Activated CD8-positive, alpha-beta memory T cell treated with anti-CD3 and anti-CD28 coated beads, Interleukin-2, amount 50 U/mL, for 24 hours (primary cell): ENCODE data around the gene SIT1.

ENCODE experiments used
- DNase-seq: peaks from one replicate; pipeline ENCODE4 v3.0.0-alpha.2; 2020; ENCODE audit errors: extremely low read depth

SIT1 gene, protein sequence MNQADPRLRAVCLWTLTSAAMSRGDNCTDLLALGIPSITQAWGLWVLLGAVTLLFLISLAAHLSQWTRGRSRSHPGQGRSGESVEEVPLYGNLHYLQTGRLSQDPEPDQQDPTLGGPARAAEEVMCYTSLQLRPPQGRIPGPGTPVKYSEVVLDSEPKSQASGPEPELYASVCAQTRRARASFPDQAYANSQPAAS

GRCh38 chr9:35650341-35651158 is at the start of gene SIT1:
TSS of gene SIT1 (minus strand) at chr9:35650931. CDS start at chr9:35650853, 78 bp downstream.
- DNase-seq = no peak

GRCh38 chr9:35700031-35700430 is 49.3 kb upstream of the SIT1 start:
- DNase-seq = no peak

DNA sequence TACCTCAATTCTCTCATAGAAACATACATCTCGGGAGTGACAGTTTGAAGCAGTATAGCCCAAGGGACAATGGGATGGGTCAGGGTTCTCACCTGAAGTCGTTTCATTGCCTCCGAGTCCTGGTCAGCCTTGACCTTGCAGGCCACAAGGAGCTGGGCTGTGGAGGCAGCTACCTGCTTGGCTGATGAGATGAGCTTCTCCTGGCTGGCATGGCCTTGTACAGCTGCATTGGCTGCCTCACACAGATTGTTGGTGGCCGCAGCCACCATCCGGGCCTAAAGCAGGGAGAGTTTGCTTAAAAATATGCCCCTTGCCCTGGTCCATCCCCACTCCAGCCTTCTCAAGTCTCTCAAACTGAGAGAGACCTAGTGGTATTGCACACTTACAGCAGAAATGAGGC is 47.5 kb upstream of the SIT1 start:
- no peak for DNase-seq

DNA sequence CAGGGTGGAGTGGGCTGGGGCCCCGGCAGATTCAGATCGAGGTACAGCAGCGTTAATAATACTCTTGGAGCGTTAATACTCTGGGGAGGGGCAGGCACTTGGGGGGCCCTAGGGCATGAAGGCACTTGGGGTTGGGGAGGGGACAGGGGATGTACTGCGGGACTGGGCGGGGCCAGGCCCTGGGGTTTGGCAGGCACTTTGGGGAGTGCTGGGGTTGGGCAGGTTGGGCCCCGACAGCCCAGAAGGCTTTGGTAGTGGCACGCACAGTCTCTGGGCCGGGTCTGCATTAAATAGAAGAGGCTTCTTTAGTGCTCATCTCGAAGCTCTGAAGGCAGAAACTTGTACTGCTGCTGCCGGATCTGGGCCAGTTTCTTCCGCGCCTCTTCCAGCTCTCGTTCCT is 46.8 kb upstream of the SIT1 start:
- no peak for DNase-seq

DNA sequence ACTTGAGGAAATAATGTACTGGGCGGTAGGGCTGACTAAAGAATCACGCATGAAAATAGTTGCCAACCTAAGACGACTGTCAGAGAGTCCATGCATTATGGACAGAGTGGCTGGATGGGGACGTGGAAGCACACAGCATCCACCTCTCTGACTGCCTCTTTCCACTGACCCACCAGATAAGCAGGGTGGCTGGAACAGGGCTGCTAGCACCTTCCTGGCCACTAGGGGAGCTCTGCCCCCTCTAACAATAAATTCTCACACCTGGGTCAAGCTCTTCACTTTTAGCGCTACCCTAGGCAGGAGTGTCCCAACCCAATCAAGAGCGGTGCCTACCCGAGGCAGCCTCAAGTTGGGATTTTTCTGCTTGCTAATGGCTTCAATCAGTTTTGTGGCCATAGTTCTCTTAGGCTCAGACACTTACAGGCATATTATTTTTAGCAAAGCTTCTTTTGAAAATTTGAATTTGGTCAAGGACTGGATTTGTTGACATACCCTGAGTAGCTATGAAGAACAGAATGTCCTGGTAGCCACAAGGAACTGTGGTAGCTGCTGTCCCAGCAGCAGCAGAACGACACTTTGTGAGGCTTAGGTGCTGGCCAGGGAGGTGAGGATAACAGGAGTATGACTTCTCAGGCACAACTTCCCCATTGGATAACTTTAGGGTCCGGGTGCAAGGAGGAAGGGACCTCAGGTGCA is 45.9 kb upstream of the SIT1 start:
- no peak for DNase-seq

- no peak for DNase-seq
Observed at GRCh38 chr9:35695943-35696401, 45.2 kb upstream of the SIT1 start.

- no peak for DNase-seq
Observed at GRCh38 chr9:35691757-35692301, 41.1 kb upstream of the SIT1 start.

DNA sequence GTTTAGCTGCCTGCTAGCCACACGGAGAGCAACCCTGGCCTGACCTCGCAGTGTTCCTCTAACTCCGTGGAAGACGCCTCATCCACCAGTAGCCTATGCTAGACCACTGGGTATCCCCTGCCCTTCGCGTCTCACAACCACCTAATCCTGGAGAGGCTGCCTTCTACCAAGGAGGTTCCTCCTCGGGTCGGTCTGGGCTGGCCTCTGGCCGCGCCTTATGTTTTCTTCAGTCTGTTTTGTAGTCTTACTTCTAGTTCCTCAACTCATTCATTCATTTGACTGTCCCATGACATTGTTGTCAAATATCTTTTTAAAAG is 40.6 kb upstream of the SIT1 start:
- DNase-seq = no peak

- DNase-seq = no peak
Observed at GRCh38 chr9:35690614-35691333, 40.0 kb upstream of the SIT1 start.

DNA sequence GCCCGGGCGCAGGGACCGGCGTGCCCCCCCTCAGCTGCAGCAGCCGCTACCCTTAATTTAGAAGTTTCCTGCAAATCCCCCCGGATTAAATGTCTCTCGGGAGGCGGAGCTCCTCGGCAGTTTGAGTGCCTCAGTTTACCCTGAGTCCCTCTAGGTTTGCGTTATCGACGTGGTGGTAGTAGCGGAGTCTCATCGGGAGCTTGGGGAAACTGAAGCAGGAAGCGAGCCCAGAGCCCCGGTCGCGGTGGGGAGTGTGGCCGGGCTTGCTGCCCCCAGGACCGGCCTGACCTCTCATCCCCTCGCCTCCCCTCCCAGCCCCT is 39.5 kb upstream of the SIT1 start:
- no peak for DNase-seq

GRCh38 chr9:35689542-35690293 is 39.0 kb upstream of the SIT1 start, which contains the start of gene TPM2:
TSS of gene TPM2 (minus strand) at chr9:35689925. CDS start at chr9:35689817, 108 bp downstream.
- no peak for DNase-seq

DNA sequence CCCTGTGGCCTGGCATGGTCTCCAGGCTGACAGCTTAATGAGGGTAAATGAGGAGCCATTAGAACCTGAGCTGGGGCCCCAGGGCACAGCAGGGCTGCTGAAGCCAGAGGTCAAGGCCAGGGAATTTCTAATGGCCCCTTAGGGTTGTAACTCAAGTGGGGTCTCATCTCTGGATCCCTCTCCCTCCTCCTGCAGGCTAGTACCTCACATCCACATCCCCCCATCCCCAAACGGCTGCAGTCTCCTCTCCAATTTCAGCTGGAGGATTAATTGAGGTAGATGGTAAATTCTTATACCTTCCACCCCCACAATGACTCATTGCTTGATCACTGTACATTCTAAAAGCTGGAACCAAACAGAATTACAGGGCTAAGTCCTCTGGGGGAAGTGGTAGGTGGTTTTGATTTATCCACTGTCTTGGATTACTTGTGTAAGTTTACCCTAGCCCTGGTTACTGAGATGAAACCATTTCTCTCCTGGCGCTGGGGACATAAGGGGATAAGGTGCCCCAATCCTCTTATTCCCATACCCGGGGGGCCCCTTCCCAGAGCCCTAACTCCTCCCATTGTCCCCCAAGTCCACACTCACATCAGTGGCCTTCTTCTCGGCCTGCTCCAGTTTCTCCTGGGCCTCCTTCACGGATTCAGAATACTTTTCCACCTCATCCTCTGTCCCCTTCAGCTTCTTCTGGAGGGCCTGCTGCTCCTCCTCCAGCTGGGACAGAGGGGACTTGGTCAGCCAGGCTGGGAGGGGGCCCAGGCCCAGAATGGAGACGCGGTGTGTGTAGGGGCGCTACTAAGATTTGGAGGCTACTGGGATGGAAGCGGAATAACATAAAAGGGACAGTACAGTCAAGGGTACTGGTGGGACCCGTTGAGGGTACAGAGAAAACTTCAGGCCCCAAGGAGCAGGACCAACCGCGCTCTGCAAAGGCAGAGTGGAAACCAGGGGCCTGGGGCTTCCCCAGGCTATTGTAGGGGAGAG is 38.1 kb upstream of the SIT1 start:
- no peak for DNase-seq

DNA sequence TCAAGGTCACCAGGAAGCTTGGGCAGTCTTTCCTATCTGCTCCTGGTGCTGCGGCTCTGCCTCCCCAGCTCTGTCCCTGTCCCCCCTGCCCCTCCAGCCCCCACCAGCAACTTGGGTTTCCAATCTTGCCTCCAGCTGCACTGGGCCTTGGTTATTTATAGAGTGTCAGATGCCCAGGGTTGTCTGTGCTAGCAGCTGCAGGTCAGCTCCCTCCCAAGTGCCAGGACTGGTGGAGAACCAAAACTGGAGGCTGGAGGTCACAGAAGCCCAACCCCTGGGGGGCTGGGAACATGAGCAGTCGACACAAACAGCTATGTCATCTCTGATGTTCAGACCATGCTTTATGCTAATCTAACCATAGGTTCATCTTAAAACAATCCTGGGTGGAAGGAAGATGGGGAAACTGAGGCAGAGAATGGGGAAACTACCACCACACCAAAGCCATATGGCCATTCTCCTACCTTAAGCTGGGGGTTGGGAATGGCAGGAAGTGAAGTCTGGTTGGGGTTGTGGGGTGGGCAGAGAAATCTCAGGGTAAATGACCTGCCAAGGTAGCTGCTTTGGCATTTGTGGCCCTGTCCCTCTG is 37.3 kb upstream of the SIT1 start:
- DNase-seq = no peak

DNA sequence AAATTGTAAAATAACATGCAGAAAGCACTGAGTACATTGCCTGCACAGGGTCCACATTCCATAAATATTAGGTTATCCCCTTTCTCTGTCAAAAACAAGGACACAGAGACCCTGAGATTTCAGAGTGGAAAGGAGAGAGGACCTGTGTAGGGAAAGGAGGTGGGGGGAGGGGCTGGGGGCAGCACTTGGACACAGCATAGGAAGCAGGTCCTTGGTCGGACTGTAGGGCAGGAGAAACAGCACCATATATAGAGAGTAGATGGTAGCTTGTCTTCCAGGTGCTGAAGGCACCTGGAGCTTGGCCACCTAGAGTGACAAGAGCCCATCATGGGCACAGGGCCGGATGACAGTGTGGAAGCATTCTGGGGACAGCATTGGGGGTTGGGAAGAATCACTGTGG is 36.6 kb upstream of the SIT1 start:
- no peak for DNase-seq

GRCh38 chr9:35686222-35687203 is 35.8 kb upstream of the SIT1 start:
- DNase-seq = no peak

DNA sequence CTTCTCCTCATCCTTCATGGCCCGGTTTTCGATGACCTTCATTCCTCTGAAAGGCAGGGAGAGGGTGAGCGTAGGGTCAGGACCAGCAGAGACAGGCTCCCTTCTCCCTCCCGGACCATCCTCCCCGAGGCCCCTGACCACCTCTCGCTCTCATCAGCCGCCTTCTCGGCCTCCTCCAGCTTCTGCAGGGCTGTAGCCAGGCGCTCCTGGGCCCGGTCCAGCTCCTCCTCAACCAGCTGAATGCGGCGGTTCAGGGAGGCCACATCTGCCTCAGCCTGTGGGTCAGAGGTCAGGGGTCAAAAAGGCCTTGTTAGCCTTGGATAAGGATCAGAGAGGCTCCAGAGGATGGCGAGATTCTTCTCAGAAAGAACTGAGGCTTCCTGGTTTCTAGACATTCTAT is 34.8 kb upstream of the SIT1 start:
- no peak for DNase-seq

- no peak for DNase-seq
Observed at GRCh38 chr9:35684921-35685320, 34.2 kb upstream of the SIT1 start.

- no peak for DNase-seq
Observed at GRCh38 chr9:35683323-35683722, 32.6 kb upstream of the SIT1 start.
